Adrenal gland (tissue), 5 donors: Measurements from ENCODE around the gene MICU1.

ENCODE experiments used
- POLR2A ChIP-seq, 2 donors: fragments of 450-650 bp; IDR thresholded peaks; one replicate each; pipeline ENCODE4 v1.6.1; 2017; ENCODE audit warnings: antibody characterized with exemption in 2 of 2, mild to moderate bottlenecking in 2 of 2, moderate library complexity in 1 of 2
- TF ChIP-seq, protein P1 (sequence below), 6 experiments: fragments of 450-650 bp in 4 of 6; fragments of 200-600 bp in 2 of 6; sonication (generic) in 1 of 6; IDR thresholded peaks; 1 replicate in 5 of 6; 2 replicates in 1 of 6; pipeline versions ENCODE4 v1.5.1 to v1.8.0; 2016 to 2021; ENCODE audit warnings: antibody characterized with exemption in 6 of 6, mild to moderate bottlenecking in 2 of 6, moderate library complexity in 1 of 6
- donor health status: DM: no; HTN: no; CAD: no.

- TF ChIP-seq POLR2A (IDR thresholded peaks at IDR 0.05): no peak
- TF ChIP-seq, protein P1, sequence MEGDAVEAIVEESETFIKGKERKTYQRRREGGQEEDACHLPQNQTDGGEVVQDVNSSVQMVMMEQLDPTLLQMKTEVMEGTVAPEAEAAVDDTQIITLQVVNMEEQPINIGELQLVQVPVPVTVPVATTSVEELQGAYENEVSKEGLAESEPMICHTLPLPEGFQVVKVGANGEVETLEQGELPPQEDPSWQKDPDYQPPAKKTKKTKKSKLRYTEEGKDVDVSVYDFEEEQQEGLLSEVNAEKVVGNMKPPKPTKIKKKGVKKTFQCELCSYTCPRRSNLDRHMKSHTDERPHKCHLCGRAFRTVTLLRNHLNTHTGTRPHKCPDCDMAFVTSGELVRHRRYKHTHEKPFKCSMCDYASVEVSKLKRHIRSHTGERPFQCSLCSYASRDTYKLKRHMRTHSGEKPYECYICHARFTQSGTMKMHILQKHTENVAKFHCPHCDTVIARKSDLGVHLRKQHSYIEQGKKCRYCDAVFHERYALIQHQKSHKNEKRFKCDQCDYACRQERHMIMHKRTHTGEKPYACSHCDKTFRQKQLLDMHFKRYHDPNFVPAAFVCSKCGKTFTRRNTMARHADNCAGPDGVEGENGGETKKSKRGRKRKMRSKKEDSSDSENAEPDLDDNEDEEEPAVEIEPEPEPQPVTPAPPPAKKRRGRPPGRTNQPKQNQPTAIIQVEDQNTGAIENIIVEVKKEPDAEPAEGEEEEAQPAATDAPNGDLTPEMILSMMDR (IDR thresholded peaks at IDR 0.05): no peak
Observed at GRCh38 chr10:72615970-72616369, 9.9 kb downstream of the MICU1 start.
